GM15510 (cell line): Measurements from ENCODE around the gene ANXA2.

Source experiments
- POLR2A ChIP-seq: IDR thresholded peaks from 3 replicates; pipeline ENCODE4 v1.6.1; 2011; ENCODE audit warnings: borderline replicate concordance; ENCODE audit not compliant: insufficient read length; ENCODE audit errors: extremely low read depth

ANXA2 gene

DNA sequence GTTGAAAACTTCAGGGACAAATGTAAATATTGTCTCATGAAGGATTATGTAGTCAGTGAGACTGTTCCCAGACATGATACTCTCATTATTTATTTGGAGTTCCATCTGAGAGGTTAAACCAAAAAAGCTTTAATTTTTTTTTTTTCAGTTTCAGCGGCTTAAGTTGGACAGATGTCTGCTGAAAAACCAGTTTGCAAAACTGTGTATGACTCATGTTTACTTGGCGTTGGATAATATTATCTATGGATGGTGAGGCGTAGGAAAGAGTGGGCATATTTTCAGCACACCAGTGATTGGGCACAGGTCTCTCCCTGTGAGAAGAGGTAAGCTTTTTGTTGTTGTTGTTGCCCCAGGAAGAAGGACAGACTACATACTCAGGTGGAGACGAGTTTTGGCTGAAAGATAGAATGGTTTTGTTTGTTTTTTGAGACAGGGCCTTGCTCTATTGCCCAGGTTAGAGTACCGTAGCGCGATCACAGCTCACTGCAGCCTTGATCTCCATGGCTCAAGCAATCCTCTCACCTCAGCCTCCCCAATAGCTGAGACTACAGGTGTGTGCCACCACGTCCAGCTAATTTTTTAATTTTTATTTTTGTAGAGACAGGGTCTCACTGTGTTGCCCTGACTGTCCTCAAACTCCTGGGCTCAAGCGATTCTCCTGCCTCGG lies 16.4 kb upstream of the ANXA2 start:
- TF ChIP-seq POLR2A, result no peak

- TF ChIP-seq POLR2A, result no peak
Observed at GRCh38 chr15:60413231-60413824, 15.5 kb upstream of the ANXA2 start.

- TF ChIP-seq POLR2A, result no peak
Observed at GRCh38 chr15:60411774-60412425, 14.1 kb upstream of the ANXA2 start.

- no peak for TF ChIP-seq POLR2A
Observed at GRCh38 chr15:60408463-60408981, 10.7 kb upstream of the ANXA2 start.

- no peak for TF ChIP-seq POLR2A
Observed at GRCh38 chr15:60407415-60407805, 9.6 kb upstream of the ANXA2 start.

DNA sequence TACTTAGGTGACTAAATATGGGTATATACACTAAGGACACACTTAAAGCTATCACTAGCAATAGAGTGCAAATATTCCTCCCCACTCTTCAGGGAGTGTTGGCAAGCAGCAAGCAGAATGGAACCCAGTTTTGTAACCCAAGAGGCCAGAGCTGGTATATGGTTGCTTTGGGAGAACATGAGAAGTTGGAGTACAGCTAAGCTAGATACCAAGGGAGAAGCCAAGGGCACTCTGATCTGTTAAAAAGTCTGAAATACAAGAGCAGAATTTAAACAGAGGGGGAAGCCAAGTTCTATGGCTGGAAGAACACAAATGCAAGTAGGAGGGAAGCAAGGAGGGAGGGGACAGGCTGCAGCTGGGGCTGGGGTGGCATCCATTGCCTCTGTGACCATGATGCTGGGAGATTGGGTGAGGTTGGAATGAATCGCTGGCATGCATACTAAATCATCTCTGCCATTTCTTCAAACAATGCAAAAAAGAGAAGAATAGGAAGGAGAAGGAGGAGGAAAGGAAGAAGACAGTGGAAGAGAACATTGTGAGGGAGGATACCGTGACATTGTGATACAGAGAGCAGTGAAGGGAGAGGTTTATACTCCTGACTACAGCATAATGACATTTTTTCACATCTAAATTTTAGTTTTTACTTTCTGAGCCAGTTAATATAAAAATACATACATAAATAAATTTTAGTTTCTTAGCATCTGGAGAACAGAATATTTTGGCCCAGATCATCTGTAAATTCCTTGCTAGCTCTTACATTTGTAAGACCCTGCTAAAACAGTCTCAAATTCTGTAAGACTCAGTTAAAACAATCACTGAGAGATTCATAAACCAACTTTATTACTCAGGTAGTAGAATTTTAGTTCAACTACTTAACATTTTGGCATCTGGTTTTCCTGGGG lies 9.0 kb upstream of the ANXA2 start:
- no peak for TF ChIP-seq POLR2A

DNA sequence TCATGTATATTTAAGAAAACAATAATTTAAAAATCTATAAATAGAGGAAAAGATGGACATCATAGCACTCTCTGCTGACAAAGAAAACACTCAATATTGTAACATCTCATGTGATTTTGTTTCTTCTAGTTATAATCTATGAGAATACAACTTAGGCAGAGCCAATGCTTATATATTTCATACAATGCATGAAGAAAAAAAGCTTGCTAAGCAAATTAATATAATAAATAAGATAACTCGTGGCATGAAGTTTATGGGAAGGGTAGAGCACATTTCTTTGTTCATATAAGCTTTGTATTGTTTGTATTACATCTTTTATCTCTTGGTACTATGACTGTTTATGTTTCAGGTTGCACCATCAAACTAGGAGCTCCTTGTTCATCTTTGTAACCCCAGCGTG lies 7.6 kb upstream of the ANXA2 start:
- no peak for TF ChIP-seq POLR2A

GRCh38 chr15:60400944-60401343 lies 3.2 kb upstream of the ANXA2 start:
- TF ChIP-seq POLR2A, result no peak

DNA sequence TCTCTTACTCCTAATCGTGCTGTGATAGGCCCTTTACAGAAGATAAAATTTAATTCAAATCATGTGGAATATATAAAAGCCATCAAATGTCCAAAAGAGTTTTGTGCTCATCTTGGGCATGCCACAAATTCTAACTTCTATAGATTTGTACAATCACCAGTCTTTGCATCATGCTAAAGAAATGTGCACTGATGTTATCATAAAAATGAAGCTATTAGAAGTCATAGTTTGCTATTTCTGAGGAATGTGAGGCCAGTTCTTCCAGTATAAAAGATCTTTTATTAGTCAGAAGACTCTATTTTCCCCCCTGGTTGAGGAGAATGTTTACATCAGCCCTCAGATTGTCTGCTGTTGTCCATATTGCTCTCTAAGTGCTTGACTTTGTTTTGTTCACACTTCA lies 2.1 kb upstream of the ANXA2 start:
- TF ChIP-seq POLR2A, result no peak

DNA sequence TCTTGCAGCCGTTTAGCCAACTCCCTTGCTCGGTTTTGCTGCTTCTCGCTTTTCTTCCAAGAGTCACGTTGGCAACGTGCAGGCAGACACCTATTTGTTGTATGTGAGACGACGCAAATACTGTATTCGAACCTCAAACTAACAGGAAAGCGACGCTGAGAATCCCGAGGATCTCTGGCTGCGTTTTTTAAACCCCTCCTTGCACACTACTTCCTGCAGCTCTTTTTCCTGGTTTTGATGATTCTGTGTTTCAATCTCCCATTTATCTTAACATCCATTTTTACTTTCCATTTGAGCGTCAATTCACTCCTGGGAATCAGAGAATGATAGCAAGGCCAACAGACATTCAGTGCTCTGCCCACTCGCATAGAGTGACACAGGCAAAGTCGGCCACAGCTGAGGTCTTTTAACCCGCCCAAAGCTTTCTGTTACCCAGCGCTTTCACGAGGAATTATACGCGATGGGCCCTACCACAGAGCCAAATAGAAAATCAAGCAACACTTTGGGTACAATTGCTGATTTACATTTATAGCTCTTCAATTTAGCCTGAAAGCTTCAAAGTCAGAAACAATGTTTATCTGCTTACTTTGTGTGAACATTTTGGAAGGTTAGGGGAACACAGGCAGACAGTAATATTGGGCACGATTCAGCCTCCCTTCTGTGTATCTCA lies 1.6 kb upstream of the ANXA2 start:
- TF ChIP-seq POLR2A, result no peak

GRCh38 chr15:60396958-60397771 lies 621 bp downstream of the ANXA2 start:
- TF ChIP-seq POLR2A, result peak; percentile 29

- no peak for TF ChIP-seq POLR2A
Observed at GRCh38 chr15:60396560-60396957, 1.2 kb downstream of the ANXA2 start.

DNA sequence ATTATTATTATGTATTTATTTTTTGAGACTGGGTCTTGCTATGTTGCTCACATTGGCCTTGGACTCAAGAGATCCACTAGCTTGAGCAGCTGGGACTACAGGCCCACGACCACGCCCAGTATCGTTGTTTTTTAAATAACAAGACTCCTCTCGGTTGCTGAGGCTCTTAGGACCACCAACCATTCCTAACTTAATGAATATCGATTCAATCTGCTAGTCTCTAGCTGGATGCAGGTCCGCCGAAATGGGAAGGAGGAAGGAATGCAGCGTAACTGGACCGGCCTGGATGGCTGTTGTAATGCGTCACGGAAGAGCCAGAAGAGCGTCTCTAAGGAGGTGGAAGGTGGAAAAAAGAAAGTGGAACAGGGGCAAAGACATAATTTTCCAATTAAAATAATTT lies 1.7 kb downstream of the ANXA2 start:
- TF ChIP-seq POLR2A, result no peak
